Myocyte (in vitro differentiated cells): ENCODE data around the gene ROPN1L. TPM values are rescaled to one million over a fixed set of nuclear protein-coding genes. Genes with fewer than 3 reads are reported as not detected.
A peak's percentile ranks its signal among the peaks of the same experiment; 100 is the strongest.
"Not testable (repeated sequence)": the region's sequence is repeated elsewhere in the genome, so short reads cannot be mapped to it uniquely, and the experiment has no call there.

Experiments used
- DNase-seq: peaks from one replicate; pipeline ENCODE4 v3.0.0-alpha.2; 2012; ENCODE audit warnings: low read depth
- microRNA-seq: library from miRNA; unstranded; fragments of <30 nt; microRNA quantifications from one replicate; pipeline ENCODE4, GENCODE V29; 2016
- total RNA-seq: library from RNA; depleted of rRNA; stranded (reverse); fragments of >200 nt; gene quantifications from 2 replicates; pipeline ENCODE4 v1.2.3, GENCODE V29; 2014

ROPN1L gene
- total RNA-seq, 1 donor from 2014 or later, result 0.94 TPM

GRCh38 chr5:10500669-10501068, 59.0 kb downstream of the ROPN1L start:
- DNase-seq, result no peak

GRCh38 chr5:10501554-10502075, 59.9 kb downstream of the ROPN1L start:
- DNase-seq, result no peak

- no peak for DNase-seq
These were observed 60.5 kb downstream of the ROPN1L start for GRCh38 chr5:10502130-10502529.

- DNase-seq, result no peak
These were observed 60.9 kb downstream of the ROPN1L start for GRCh38 chr5:10502578-10502977.

- no peak for DNase-seq
These were observed 61.6 kb downstream of the ROPN1L start for GRCh38 chr5:10503321-10503720.

- DNase-seq, result peak; percentile 39
These were observed 62.5 kb downstream of the ROPN1L start for GRCh38 chr5:10503997-10504793.

- no peak for DNase-seq
These were observed 63.9 kb downstream of the ROPN1L start for GRCh38 chr5:10505517-10506095.

- no peak for DNase-seq
These were observed 64.9 kb downstream of the ROPN1L start for GRCh38 chr5:10506535-10506934.

GRCh38 chr5:10507575-10508096, 66.0 kb downstream of the ROPN1L start:
- DNase-seq, result no peak

- no peak for DNase-seq
These were observed 67.9 kb downstream of the ROPN1L start for GRCh38 chr5:10509575-10509974.

GRCh38 chr5:10511741-10512640, 70.3 kb downstream of the ROPN1L start:
- DNase-seq, result peak; percentile 37

GRCh38 chr5:10513501-10514442, 72.1 kb downstream of the ROPN1L start:
- no peak for DNase-seq

- DNase-seq, result not testable (repeated sequence)
These were observed 72.9 kb downstream of the ROPN1L start for GRCh38 chr5:10514572-10514971.

Small RNAs within 50 kb of the gene (microRNA-seq; reads per million reads assigned to microRNA genes)
- not detected for gene MIR6131

Other genes with a start within 250 kb of the ROPN1L start
- gene ATPSCKMT, start 192.0 kb upstream of the ROPN1L start, total RNA-seq, result 31.4 and 32.8 TPM in 2 replicates
- 340 and 378 TPM in 2 replicates for gene CCT5, start 191.6 kb upstream of the ROPN1L start, total RNA-seq
- 2.0 TPM in 2 replicates for gene CMBL, start 134.0 kb upstream of the ROPN1L start, total RNA-seq
- 38.4 and 44.0 TPM in 2 replicates for gene MARCHF6, start 88.2 kb upstream of the ROPN1L start, total RNA-seq
- 1.0 and 3.1 TPM in 2 replicates for gene ANKRD33B, start 122.2 kb downstream of the ROPN1L start, total RNA-seq